Measurements from ENCODE around the gene APBB1.
A peak's percentile ranks its signal among the peaks of the same experiment; 100 is the strongest.

APBB1 gene

DNA sequence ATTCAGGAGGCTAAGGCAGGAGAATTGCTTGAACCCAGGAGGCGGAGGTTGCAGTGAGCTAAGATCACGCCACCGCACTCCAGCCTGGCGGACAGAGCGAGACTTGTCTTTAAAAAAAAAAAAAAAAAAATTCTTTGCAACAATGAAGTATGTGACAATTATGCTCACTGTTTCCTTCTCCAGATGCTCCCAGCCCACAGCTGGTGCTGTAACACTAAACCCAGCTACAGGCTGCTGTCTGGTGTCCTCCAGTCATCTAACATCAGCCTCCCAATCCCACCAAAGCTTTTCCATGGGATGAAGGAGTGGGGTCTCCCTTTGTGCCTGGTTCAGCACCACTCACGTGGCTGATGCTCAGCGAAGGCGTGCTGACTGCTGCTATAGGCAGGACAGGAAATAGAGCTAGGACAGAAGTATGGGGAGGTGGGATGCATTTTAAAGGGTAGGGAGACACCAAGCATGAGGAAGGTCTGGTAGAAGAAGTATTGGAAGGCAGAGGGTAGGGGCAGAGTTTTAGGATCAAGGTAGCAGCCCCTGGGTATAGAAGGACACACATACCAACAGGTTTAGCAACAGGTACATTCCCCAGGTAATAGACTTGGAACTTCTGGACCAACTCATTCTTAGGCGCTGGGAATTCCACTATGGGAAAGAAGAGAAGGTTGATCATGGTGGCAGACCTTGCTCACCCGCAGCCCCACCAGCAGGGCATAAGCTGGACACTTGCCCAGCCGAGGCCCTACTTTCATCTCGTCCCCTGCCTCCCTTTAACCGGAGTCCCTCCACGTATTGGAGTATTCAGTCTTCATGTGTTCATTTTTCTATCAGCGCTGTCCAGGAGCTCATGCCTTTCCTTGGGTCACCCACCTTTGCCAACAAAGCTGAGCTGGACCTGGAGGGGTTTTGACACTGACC, 18.2 kb downstream of the APBB1 start:
- Histone ChIP-seq H3K27ac (ENCODE audit: low read length) (peak overlapping the region; percentile 89; the same call in 1 of the 2 replicates), H3K79me2 (ENCODE audit: insufficient read depth, low read length) (no peaks in the 10 kb centered on the region), H3K4me2 (ENCODE audit: insufficient read depth, low read length) (no peak overlapping the region), H2AFZ (ENCODE audit: low read depth, low read length) (no peak overlapping the region), H3K4me3 (ENCODE audit: low read depth in 1 of 2, low read length in 2 of 2) (no peak overlapping the region), H4K20me1 (ENCODE audit: insufficient read depth, low read length) (peaks cover 13% of the 10 kb centered on the region; the same call in 1 of the 2 replicates), H3K9me3 (ENCODE audit: insufficient read depth, low read length, severe bottlenecking) (no peaks in the 10 kb centered on the region), H3K36me3 (ENCODE audit: insufficient read depth, low read length) (no peaks in the 10 kb centered on the region), H3K27me3 (ENCODE audit: insufficient read depth, low read length, poor library complexity) (no peaks in the 10 kb centered on the region), H3K4me1 (ENCODE audit: insufficient read depth, low read length) (peaks cover 46% of the 10 kb centered on the region), H3K9ac (ENCODE audit: low read depth, low read length) (no peak overlapping the region)
- ATAC-seq (ENCODE audit: insufficient read depth, low read depth) (no peak), DNase-seq (no peak)
- TF ChIP-seq EZH2 (IDR thresholded peaks at IDR 0.05; ENCODE audit: borderline replicate concordance, low read depth, low read length, severe bottlenecking) = no peak
- TF ChIP-seq, protein P1, sequence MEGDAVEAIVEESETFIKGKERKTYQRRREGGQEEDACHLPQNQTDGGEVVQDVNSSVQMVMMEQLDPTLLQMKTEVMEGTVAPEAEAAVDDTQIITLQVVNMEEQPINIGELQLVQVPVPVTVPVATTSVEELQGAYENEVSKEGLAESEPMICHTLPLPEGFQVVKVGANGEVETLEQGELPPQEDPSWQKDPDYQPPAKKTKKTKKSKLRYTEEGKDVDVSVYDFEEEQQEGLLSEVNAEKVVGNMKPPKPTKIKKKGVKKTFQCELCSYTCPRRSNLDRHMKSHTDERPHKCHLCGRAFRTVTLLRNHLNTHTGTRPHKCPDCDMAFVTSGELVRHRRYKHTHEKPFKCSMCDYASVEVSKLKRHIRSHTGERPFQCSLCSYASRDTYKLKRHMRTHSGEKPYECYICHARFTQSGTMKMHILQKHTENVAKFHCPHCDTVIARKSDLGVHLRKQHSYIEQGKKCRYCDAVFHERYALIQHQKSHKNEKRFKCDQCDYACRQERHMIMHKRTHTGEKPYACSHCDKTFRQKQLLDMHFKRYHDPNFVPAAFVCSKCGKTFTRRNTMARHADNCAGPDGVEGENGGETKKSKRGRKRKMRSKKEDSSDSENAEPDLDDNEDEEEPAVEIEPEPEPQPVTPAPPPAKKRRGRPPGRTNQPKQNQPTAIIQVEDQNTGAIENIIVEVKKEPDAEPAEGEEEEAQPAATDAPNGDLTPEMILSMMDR (IDR thresholded peaks at IDR 0.05; ENCODE audit: borderline replicate concordance, extremely low read depth, low read length, poor library complexity, severe bottlenecking) = no peak

DNA sequence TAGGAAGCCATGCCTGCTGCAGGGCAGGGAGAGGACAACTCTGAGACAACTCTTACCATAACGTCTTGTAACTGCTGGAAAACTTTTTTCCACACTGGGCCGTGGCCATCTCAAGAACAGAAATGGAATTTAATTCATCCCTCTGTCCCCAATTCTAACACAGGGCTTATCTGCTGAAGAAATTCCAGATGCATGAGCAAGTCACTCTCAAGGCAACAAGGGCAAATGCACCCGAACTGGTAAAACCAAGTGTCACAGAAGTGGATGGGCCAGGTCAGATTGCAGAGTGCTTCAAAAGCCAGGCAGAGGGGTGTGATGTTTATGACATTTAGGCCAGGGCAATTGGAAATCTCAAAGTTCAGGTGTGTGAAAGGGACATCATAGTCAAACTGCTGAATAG, 21.3 kb downstream of the APBB1 start:
- Histone ChIP-seq H3K79me2 (ENCODE audit: insufficient read depth, low read length) (no peaks in the 10 kb centered on the region), H3K36me3 (ENCODE audit: insufficient read depth, low read length) (no peaks in the 10 kb centered on the region), H3K4me3 (ENCODE audit: low read depth in 1 of 2, low read length in 2 of 2) (no peak overlapping the region), H3K27me3 (ENCODE audit: insufficient read depth, low read length, poor library complexity) (no peaks in the 10 kb centered on the region), H3K4me1 (ENCODE audit: insufficient read depth, low read length) (peaks cover 22% of the 10 kb centered on the region), H3K9me3 (ENCODE audit: insufficient read depth, low read length, severe bottlenecking) (no peaks in the 10 kb centered on the region), H3K4me2 (ENCODE audit: insufficient read depth, low read length) (no peak overlapping the region), H3K9ac (ENCODE audit: low read depth, low read length) (no peak overlapping the region), H3K27ac (ENCODE audit: low read length) (no peak overlapping the region), H4K20me1 (ENCODE audit: insufficient read depth, low read length) (peaks cover 9% of the 10 kb centered on the region; the same call in 1 of the 2 replicates), H2AFZ (ENCODE audit: low read depth, low read length) (no peak overlapping the region)
- no peak for DNase-seq
- no peak for TF ChIP-seq EZH2 (IDR thresholded peaks at IDR 0.05; ENCODE audit: borderline replicate concordance, low read depth, low read length, severe bottlenecking)
- TF ChIP-seq, protein P1 (IDR thresholded peaks at IDR 0.05; ENCODE audit: borderline replicate concordance, extremely low read depth, low read length, poor library complexity, severe bottlenecking) = no peak
- ATAC-seq (ENCODE audit: insufficient read depth, low read depth) = no peak

DNA sequence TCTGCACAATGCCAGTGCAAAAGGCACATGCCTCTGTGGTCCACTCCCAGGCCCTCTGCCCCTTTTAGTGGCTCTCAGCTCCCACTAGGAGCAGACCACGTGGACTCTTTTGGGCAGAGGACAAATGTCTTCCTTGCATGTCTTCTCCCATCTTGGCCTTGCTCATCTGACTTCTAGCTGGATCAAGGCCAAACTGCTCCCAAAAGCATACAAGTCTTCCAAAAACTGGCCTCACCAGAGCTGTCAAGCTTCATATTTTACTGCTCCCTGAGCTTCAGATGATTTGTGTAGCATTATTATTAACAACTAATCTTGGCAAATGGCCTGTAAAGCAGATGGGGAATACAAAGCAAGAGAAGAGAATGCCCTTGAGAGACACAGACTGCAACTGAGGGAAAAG, 21.7 kb downstream of the APBB1 start:
- no peak overlapping the region for H3K27ac ChIP-seq (ENCODE audit: low read length)
- no peak overlapping the region for H3K4me3 ChIP-seq (ENCODE audit: low read depth in 1 of 2, low read length in 2 of 2)
- no peaks in the 10 kb centered on the region for H3K9me3 ChIP-seq (ENCODE audit: insufficient read depth, low read length, severe bottlenecking)
- ATAC-seq (ENCODE audit: insufficient read depth, low read depth) (no peak), DNase-seq (no peak)
- H3K4me1 ChIP-seq (ENCODE audit: insufficient read depth, low read length) = peaks cover 17% of the 10 kb centered on the region
- no peaks in the 10 kb centered on the region for H3K79me2 ChIP-seq (ENCODE audit: insufficient read depth, low read length)
- peaks cover 8% of the 10 kb centered on the region; the same call in 1 of the 2 replicates for H4K20me1 ChIP-seq (ENCODE audit: insufficient read depth, low read length)
- H3K4me2 ChIP-seq (ENCODE audit: insufficient read depth, low read length) = no peak overlapping the region
- no peak for TF ChIP-seq EZH2 (IDR thresholded peaks at IDR 0.05; ENCODE audit: borderline replicate concordance, low read depth, low read length, severe bottlenecking)
- TF ChIP-seq, protein P1 (IDR thresholded peaks at IDR 0.05; ENCODE audit: borderline replicate concordance, extremely low read depth, low read length, poor library complexity, severe bottlenecking) = no peak
- H3K36me3 ChIP-seq (ENCODE audit: insufficient read depth, low read length) = no peaks in the 10 kb centered on the region
- no peak overlapping the region for H3K9ac ChIP-seq (ENCODE audit: low read depth, low read length)
- no peak overlapping the region for H2AFZ ChIP-seq (ENCODE audit: low read depth, low read length)
- no peaks in the 10 kb centered on the region for H3K27me3 ChIP-seq (ENCODE audit: insufficient read depth, low read length, poor library complexity)
